HuH-7 (cell line): ENCODE measurements around the gene CTNNA3.
"Not testable (repeated sequence)": the region's sequence is repeated elsewhere in the genome, so short reads cannot be mapped to it uniquely, and the experiment has no call there.

Experiments
- DNase-seq: peaks from one replicate; pipeline ENCODE4 v3.0.0; 2011; ENCODE audit warnings: low spot score

CTNNA3 gene

DNA sequence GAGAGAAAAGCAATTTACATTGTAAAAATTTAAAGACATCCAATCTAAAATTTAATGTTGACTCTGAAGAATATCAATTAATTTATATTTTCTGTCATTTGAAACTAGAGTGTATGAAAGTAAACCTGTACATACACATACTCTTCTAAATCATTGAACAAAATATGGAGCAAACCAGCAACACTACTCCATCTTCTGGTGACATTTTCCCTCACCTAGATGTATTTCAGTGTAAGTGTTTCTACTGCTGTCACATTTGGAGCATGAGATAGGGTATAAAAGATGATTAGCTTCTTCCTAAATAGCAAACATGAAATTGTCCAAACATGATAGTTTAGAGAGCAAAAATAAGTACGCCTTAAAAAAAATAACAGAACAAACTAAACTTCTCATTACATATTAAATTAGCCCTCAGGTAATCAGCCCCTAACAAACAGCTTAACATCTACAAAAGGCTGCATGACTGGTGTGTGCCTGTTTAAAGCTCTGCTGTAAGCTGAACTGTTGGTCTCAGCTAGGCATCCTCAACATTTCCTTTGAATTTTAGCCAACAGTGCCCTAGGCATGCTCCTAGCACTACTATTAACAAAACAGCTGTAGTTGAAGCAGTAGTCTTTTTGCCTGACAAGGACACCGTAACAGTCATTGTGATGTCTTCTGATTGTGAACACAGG is 189.8 kb downstream of the CTNNA3 start:
- no peak for DNase-seq

DNA sequence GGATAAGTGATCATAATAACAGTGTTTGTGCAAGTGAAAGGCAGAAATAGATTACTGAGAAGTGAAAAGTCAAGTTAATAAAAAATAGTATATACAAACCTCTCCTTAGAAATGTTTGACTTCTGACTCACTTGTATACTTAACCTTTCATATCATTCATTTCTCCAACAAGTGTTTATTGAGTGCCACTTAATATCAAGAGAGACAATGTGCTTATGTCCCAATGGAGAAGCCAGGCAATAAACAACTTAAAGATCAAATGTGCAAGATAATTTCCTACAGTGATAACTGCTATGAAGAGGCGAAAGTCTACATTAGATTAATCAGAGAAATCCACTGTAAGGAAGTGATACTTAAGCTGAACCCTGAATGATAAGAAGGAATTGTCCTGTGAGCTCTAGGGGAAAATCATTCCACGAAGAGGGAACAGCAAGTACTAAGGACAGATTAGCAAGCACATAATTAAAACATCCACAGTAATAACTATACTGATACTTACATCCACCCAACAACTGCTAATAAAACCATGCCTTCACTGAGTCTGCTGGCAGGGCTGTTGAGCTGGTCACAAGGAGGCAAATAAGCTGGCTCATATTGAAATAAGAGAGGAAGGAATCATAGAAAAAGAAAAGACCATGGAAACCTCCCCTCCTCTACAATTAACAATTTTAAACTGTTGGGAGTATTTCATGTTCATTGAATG is 203.5 kb downstream of the CTNNA3 start:
- no peak for DNase-seq

DNA sequence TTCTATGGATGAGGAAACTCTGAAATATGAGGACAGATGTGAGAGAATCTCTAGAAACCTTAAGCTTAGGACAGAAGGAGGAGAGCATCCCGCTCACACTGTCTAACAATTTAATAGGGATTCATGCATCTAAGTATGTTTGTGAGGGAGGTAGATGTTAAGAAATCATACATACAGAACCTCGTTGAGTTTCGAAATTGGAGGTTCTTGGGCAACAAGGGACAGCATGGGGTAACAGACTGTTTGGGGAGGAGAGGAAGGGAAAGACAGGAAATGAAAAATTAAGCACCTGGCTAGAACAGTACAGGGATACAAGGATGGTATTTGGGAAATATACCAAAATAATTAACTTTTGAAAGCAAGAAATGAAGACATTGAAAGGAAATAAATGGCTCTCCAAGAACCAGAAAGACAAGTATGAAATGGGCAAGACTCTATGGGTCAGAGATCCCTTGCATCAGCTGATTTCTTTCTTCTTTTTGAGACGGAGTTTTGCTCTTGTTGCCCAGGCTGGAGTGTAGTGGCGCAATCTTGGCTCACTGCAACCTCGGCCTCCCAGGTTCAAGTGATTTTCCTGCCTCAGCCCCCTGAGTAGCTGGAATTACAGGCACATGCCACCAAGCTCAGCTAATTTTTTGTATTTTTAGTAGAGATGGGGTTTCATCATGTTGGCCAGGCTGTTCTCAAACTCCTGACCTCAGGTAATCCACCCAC is 207.9 kb downstream of the CTNNA3 start:
- no peak for DNase-seq

DNA sequence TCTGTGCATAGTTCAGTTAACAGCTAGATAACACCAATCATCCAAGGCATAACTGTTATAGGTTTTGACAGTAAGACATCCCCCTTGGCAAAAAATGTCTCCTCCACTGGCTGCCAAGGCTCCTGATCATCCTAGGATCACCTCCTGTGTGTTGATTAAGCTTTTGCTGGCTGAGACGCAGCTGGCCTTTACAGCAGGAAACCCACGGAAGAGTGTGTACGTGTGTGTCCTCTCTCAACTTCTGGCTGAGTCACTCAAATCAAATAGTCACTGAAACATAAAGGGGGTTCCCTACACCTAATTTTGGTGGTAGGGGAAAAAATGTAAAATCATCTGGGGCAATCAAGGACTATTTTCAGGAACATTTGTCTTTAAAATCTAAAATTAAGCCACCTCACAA is 208.8 kb downstream of the CTNNA3 start:
- DNase-seq = no peak

DNA sequence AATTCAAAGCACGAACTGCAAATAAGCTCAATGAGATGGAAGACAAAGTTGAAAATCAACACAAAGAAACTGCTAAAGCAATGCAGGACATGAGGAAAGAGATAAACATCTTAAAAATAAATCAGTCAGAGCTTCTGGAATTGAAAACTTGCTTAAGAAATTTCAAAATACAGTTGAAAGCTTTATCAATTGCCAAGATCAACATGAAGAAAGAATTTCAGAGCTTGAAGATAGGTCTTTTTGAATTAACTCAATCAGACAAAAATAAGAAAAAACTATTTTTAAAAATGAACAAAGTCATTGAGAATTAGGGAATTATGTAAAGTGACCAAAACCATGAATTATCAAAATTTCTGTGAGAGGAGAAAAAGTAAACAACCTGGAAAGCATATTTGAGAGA is 218.1 kb downstream of the CTNNA3 start:
- DNase-seq = no peak

DNA sequence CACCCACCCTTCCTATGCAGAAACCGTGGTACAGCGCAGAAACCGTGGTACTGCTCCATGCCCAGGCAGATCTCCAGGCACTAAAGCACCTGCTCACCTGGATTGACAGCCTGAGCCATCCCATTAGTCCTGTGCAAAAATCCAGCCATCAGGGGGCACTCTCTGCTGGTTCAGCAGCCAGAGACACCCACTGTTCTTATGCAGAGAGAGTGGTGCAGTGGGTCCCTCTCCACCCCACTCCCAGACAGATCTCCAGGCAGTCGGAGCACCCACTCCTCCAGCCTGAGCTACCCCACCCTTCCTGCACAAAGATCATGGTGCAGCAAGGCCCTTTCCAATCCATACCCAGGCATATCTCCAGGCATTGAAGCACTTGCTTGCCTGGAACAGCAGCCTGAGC is 219.8 kb downstream of the CTNNA3 start:
- no peak for DNase-seq

DNA sequence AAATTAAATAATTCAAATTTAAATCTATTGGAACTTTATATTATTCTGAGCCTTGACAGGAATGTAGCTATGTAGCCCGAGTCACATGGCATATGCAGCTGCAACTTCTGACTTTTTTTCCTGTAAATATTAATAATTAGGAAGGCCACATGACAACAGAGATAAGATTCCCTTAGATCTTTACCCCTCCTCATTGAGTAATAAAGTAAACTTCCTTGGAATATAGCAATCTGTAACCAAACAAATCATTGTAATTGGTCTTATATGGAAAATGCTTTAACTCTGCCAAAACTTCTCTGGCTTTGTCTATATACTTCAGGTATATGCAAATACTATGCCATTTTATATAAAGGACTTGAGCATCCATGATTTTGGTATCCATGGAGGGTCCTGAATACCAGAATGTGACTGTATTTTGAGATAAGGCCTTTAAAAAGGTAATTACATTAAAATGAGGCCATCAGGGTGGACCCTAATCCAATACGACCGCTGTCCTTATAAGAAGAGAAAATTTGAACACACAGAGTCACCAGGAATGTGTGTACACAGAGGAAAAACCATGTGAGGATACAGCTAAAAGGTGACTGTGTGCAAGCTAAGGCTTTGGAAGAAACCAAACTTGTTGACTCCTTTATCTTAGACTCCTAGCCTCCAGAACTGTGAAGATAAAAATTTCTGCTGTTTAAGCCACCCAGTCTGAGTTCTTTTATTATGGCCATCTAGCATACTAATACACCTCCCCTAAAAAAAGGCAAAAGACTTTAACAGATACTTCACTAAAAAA is 222.0 kb downstream of the CTNNA3 start:
- no peak for DNase-seq

DNA sequence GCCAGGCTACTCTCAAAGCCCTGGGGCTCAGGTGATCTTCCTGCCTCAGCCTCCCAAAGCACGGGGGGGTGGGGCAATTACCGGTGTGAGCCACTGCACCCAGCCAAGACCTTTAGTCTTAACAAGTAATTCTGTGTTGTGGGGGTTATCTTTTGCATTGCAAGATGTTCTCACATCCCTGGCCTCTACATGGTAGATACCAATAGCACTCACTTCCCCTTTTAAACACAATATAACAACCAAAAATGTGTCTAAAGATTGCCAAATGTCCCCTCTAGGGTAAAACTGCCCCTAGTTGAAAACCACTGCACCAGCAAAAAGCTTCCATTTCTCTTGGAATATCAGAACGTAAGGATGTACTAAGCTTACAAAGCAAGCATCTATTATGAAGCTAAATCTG is 225.0 kb downstream of the CTNNA3 start:
- no peak for DNase-seq

DNA sequence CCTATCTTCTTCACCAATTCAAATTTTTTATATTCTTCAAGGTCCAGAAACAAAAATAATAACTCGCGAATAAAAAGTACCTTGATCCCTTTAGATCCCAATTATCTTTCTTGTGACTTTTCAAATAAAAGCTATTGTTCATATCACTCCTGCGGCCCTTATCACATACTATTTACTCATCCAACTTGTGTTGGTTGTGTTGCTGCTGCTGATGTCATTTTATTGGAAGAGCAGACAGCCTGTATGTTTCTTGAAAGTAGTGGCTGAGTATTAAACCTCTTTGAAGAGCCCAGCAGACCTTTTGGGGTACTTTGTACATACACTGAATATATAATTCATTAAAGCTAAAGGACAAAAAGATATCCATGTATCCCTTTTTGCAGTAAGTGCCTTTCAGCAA is 231.7 kb downstream of the CTNNA3 start:
- DNase-seq = no peak

DNA sequence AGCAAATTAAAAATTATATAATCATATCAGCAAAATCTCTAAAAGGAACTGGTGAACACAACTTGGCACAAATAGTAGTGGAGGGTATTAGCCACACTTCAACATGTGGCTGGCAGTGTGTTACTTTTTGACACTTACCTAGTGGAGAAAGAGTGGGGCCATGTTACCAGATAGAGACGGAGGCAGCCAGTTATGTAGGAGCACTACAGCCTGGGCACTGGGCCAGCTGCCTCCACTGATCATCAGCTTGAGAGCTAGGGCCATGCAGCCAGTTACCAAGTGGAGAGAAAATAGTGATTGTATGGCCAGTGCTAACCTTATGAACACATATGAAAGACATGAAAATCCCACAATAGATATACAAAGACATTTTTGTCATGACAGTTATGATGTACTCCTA is 243.1 kb downstream of the CTNNA3 start:
- DNase-seq = no peak

DNA sequence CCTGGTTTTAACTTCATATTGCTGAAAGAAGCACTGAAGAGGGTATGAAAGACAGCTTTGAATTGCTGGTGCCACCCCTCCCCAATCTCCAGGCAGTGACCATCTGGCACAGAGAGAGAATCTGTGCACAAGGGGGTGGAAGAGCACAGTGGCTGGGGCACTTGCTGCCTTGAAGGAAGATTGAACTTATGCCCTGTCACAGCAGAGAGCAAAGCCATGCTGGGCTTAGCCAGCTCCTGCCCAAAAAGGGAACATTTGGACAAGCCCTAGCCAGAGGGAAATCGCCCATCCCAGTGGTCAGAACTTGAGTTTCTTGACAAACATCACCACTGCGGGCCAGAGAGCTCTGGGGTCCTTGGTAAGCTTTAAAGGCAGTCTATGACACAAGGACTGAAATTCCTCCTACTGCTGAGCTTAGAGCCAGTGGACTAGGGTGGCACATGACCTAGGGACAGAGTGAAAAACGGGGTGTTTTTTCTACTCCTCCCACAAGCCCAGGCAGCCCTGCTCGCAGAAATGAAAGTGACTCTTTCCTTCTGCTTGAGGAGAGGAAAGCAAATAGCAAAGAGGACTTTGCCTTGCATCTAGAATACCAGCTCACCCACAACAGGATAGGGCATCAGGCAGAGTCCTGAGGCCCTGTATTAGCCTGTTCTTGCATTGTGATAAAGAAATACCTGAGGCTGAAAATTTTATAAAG is 257.2 kb downstream of the CTNNA3 start:
- DNase-seq = no peak

DNA sequence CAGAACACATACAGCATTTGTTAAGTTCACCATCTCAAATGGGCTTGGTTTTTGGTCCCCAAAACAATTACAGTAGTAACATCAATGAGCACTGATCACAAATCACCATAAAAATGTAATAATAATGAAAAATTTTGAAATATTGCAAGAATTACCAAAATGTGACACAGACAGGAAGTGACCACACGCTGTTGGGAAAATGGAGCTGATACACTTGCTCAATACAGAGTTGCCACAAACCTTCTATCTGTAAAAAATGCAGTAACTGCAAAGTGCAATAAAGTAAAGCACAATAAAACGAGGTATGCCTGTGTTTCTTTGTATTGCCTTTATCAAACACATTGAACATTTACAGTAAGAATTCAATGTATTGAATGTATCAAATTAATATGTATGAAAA is 262.7 kb downstream of the CTNNA3 start:
- no peak for DNase-seq

DNA sequence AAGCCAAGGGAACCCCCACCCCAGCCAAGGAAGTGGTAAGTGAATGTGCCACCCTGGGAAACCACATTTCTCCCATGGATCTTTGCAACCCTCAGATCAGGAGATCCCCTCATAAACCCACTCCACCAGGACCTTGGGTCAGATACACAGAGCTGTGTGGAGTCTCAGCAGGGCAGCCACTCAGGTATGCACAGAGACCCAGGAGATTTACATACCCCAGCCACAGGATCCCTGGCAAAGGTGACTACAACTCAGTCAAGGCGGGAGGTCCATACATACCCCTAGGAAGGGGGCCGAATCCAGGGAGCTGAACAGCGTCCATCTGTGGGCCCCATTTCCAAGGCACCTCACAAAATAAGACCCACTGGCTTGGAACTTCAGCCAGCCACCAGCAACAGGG is 293.4 kb downstream of the CTNNA3 start:
- no peak for DNase-seq

DNA sequence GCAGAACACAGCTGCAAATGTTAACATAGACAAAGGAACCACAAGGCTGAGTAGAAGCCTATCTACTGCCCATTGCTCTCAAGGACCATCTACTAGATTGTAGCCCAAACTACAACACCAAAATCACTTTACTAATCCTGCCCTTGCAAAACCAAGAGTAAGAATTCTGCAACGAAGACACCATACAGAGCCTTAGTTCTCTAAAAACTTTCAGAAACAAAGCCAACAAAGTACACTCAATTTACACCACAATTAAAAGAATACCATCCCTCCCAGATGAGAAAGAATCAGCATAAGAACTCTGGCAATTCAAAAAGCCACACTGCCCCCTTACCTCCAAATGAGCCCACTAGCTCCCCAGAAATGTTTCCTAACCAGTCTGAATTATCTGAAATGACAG is 294.3 kb downstream of the CTNNA3 start:
- no peak for DNase-seq

DNA sequence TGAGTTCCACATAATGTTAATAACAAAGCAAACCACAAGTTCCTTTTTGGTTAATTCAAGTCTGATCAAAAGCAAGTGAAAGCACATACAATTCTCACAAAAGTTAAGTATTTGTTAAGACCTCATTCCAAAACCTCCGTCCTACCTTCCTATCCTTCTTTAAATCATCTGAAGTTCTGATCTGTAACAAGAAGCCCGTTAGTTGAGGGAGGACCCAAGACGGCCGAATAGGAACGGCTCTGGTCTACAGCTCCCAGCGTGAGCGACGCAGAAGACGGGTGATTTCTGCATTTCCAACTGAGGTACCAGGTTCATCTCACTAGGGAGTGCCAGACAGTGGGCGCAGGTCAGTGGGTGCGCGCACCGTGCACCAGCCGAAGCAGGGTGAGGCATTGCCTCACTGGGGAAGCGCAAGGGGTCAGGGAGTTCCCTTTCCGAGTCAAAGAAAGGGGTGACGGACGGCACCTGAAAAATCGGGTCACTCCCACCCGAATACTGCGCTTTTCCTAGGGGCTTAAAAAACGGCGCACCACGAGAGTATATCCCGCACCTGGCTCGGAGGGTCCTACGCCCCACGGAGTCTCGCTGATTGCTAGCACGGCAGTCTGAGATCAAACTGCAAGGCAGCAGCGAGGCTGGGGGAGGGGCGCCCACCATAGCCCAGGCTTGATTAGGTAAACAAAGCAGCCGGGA is 309.0 kb downstream of the CTNNA3 start:
- DNase-seq = not testable (repeated sequence)

DNA sequence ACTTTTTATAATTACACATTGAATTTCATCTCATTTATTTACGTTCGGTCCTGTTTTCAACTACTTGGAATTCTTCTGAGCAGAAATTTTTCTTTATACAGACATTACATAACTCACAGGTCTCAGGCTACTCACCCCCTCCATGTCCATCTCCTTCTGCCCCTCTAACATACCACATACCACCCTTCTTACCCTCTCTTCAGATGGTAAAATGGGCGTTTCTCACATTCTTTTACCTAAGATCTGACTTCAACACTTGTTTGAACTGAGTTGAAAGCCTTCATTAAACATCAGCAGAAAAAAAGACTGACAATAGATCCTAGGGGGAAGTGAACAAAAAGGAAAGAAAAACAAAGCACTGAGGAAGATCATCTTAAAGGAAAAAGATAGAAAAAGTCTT is 309.7 kb downstream of the CTNNA3 start:
- DNase-seq = no peak

DNA sequence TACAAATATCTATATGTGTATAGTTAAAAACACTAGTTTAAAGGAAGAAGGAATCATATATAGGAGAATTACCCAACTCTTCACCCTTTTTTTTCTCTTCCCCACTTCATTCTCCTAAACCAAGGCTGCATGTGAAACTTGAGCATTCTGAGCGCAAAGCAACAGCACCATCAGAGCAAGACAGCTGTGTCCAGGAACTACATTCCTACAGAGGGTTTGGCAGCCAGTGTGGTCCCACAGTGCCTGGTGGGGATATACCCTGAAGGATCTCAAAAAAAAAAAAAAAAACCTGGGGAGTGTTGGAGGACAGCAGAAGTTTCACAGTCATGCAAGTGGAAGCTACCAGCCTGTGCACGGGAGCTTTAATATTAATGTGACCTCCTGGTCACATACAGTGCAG is 310.4 kb downstream of the CTNNA3 start:
- no peak for DNase-seq

DNA sequence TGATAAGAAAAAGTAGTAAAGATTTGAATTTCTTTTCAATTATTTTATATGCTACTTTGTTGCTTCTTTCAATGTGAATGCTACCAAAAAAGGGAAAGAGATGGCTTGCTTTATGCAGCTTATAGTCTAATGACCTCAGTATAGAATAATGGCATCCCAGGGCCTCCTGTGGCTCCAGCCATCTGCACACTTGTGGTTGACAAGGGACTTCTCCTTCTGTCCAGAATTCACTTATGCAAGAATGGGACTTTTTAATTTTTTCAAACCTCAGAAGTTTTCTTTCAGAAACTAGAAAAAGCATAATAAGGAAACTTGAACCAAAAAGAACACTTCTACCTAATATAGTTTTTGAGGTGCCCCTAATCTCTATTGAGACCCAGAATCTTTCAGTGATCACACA is 310.9 kb downstream of the CTNNA3 start:
- no peak for DNase-seq

DNA sequence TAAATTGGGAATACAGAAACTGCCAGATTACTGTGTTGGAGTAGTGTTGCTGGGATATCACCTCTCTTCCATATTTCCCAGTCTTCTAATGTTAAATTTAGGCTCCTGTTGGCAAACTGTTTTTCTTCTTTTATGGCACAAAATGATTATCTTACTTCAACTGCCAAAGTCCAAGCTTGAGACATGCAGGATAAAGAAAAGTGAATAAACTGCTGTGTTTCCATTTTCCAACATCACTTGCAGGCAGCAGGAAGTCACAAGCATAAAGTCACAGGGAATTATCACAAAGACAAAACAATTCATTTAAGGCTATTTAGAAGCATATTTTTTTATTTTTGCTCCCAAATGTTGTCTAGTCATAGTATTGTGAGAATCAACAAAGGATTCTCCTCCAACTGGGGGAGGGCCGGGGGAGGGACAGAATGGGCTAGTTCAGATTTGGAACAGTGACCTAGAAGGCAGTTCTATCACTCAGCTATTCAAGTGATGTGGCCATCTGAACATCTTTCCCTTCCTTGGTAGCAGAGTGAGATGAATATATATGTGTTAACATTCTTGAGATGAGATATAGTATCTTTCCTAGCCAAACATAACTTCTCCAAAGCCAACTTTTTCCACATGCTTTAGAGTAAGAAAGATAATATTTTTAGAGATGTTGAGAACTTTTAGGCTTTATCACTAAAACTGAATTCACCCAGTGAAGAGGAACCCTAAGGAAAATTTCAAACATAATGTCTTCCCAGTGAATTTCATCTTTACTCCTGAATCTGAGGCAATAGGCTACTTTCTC is 364.7 kb downstream of the CTNNA3 start:
- DNase-seq = no peak
